KBM-7 (cell line): ENCODE data around the gene GRID2.
"Not testable (repeated sequence)": the region's sequence is repeated elsewhere in the genome, so short reads cannot be mapped to it uniquely, and the experiment has no call there.

Experiments
- DNase-seq: peaks from one replicate; pipeline ENCODE4 v3.0.0-alpha.2; 2015
- in situ Hi-C: fragments of 300-500 bp; cut with MboI; formaldehyde crosslinking; loops from 2 replicates; pipeline ENCODE4 v1.14.3; 2020; ENCODE audit warnings: low sequenced_read_pairs, low pct_unique_long_range_greater_than_20kb, mixed read lengths

GRID2 gene

DNA sequence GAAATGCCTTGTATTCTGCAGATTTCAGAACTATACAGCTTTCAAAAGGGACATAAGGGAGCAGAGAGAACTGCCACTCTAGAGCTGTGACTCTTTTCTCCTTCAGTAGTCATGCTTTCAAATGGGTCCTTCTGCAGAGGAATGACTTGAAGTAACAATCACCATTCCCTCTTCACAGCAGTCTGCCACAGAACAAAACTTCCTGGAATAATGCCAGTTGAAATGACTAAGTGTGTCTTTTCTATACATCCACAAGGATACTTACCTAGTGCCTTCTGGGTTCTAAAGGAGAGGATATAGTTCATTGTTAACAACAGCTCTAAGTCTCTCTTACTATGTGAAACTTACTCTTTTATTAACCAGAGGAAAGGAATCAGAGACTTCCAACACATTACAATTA, 1009.4 kb downstream of the GRID2 start:
- DNase-seq: no peak
- in situ Hi-C loops: no loop called here

DNA sequence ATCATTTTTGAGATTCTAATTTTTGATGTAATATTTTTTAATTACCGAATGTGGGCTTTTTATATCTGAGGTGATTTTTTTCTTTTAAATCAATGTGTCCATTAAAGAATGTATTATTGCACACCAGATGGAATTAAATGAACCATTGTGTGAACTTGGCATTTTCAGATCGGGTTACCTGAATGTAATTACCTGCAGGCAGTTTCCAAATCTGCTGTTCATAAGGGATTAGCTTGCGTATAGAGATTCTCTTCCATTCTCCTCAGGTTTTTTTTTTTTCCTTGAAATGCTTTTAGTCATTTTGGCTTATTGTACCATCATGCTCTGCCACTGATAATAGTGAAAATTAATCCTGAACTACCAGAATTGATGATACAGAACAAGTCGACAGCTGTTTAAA, 1013.3 kb downstream of the GRID2 start:
- in situ Hi-C loops: no loop called here
- DNase-seq: no peak

DNA sequence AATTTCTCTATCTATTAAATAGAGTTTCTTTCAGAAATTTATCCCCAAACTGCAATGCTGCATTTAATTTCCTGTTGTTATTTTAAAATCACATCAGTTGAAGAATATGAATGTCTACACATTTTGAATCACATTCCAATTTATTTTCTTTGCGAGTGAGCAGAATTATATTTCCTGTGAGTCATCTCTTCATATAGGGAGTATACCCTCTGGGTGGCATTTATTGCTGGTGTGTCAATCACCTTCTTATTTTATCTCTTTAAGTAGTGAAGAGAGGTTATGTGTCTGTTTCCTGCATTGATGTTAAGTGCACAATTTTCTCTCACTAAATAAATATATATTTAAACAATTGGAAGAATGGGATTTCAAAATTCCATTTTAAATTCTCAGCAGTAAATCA, 1013.8 kb downstream of the GRID2 start:
- DNase-seq: no peak
- in situ Hi-C loops: no loop called here

DNA sequence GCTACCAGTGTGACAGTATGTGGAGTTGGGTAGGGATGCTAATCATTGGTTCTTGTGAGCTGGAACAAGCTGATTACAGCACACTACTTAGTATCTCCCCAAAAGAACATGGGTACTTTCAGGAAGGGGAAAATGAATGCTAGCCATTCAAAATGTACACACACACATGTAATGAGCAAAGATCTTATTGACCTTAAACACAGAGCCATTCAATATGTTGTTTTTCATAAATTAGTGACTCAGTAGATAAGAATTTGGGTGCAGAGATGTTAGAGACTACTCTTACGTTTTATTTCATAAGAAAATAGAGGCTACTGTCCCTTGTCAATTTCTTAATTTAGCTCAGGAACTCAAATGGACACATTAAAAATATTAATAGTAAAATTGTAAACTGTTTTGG, 1015.3 kb downstream of the GRID2 start:
- no peak for DNase-seq
- in situ Hi-C loops: no loop called here

- in situ Hi-C loops: no loop called here
- DNase-seq: no peak
Measured at GRCh38 chr4:93320356-93320755, 1016.6 kb downstream of the GRID2 start.

DNA sequence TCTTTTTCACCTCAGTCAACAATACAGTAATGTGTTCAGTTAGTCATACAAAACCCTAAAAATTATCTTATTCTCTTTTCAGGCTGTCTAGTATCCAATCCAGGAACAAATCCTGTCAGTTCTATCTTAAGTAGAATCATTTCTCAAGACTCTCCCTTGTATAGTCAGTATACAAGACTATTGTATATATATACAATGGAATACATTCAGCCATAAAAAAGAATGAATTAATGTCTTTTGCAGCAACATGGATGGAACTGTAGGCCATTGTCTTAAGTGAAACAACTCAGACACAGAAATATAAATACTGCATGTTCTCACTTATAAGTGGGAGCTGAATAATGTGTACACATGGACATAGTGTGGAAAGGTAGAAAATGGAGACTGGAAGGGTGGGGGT, 1023.6 kb downstream of the GRID2 start:
- in situ Hi-C loops: no loop called here
- DNase-seq: no peak

DNA sequence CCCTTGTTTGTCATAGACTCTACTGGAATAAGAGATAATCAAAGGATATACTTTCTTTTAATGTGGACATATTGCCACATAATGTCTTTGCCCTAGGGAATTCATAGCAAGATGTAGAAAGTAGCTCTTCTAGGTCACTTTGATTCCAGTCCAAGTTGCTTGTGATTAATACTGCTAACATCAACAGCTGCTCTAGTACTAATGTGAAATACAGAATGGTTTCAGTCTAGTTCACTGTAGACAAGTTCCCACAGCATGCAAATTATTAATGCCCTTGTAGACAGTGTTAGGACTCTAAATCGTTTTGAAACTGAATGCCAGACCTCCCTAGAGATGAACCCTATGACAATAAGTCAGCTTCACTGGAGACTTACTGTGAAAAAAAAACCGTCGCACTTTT, 1030.2 kb downstream of the GRID2 start:
- in situ Hi-C loops: no loop called here
- DNase-seq: no peak

DNA sequence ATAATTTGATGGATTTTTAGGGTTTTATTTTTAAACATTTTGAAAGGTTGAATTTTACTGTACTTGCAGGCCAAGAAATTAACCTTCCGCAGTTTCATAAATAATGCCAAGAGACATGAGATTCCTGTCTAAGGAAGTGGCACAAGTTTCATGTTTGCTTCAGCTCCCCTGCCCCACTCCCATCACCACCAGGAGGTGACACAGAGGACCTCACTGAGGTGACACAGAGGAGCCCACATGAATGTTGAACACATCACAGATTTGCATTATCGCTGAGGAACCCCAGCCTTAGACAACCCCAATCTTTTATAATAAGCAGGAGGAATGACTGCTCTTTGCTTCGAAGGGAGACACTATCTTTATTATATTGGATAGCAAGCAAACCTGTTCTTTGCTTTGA, 1033.4 kb downstream of the GRID2 start:
- no peak for DNase-seq
- in situ Hi-C loops: no loop called here

- no peak for DNase-seq
- in situ Hi-C loops: no loop called here
Measured at GRCh38 chr4:93342738-93343137, 1039.0 kb downstream of the GRID2 start.

GRCh38 chr4:93346840-93347239, 1043.1 kb downstream of the GRID2 start:
- DNase-seq: no peak
- in situ Hi-C loops: no loop called here

- DNase-seq: no peak
Measured at GRCh38 chr4:93348896-93349295, 1045.1 kb downstream of the GRID2 start.

GRCh38 chr4:93351846-93352245, 1048.1 kb downstream of the GRID2 start:
- DNase-seq: no peak
- in situ Hi-C loops: no loop called here

More at GRCh38 chr4:93348896-93349295, 1045.1 kb downstream of the GRID2 start:
- in situ Hi-C loops: no loop called here

- no peak for DNase-seq
- in situ Hi-C loops: no loop called here
Measured at GRCh38 chr4:93355411-93355810, 1051.6 kb downstream of the GRID2 start.

GRCh38 chr4:93359586-93359985, 1055.8 kb downstream of the GRID2 start:
- no peak for DNase-seq
- in situ Hi-C loops: no loop called here

GRCh38 chr4:93366169-93366755, 1062.5 kb downstream of the GRID2 start:
- DNase-seq, in situ Hi-C loops: not testable (repeated sequence)

DNA sequence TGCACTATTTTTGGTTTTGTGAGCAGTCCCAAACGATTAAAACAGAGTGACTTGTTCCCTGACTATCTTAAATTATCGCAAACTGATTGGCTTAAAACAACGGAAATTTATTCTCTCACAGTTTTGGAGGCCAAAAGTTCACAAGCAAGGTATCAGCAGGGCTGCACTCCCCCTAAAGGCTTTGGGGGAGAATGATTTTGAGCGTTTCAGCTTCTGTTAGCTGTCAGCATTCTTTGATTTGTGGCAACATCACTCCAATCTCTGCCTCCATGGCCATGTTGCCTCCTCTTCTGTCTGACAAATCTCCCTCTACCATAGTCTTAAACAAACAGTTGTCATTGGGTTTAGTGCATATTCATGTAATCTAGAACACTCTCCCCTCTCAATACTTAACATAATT, 1065.2 kb downstream of the GRID2 start:
- in situ Hi-C loops: no loop called here
- no peak for DNase-seq

DNA sequence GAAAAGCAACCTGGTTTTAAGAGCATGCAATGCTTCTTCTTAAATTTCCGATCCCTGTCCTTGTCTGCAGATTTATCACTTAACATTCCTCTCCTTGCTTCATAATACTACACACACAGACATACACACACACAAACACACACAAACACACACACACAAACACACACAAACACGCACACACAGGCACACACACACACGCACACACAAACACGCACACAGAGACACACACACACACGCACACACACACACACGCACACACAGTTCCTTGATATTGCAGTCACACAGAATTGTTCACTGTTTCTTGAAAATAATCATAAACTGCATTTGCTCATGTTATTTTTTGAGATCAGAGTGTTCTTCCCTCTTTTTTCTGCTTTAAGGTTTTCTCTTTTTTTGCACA, 1066.5 kb downstream of the GRID2 start:
- DNase-seq: no peak
- in situ Hi-C loops: no loop called here

DNA sequence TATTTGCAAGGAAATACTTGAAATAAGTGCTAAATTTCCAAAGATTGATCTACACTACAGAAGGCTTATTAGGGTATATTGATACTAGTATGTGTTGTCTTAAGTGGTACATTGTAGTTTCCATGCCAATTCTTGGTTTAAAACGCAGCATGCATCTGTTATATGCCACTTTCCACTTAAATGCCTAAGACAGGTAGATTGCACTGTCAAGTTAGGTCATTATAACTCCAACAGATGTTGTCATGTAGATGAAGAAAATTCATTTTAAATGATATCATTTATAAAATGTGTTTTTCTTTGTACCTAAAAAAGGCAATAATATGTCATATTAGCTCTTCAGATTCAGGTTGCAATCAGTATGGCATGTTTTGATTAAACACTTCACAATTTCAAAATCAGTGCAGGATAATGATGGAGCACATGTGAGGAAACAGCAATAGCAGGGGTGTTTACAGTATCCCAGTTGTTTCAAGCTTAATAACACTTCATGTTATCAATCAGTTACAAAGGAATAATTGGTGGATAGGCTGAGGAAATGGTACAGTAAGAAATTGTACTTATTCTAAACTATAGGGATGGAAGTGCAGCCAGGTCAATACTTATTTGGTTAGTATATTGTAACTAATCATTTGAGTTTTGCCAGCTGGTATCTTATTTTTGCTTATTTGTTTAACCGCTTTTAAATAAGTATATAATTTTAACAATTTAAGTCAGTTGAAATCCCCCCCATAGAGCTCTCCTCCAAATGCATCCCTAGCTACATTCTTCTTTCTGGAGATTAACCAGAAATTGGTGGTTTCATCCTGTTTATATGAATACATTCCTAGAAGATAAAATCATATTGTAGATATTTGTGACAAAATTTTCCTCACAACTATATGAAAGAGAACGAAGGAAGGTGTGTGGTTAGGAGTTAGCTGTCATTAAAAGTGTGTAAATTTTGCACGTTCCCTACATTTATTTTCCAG, 1070.4 kb downstream of the GRID2 start:
- in situ Hi-C loops: no loop called here
- no peak for DNase-seq

- in situ Hi-C loops: no loop called here
- no peak for DNase-seq
Measured at GRCh38 chr4:93384241-93384640, 1080.5 kb downstream of the GRID2 start.

GRCh38 chr4:93384887-93385286, 1081.1 kb downstream of the GRID2 start:
- no peak for DNase-seq
- in situ Hi-C loops: no loop called here
